Cortex of kidney (tissue), 1 donor: ENCODE measurements around the gene CXCL1.
"Not testable (repeated sequence)": the region's sequence is repeated elsewhere in the genome, so short reads cannot be mapped to it uniquely, and the experiment has no call there.

Experiments used
- DNase-seq: peaks from one replicate; lab custom pipeline; 2025; lab: John Stamatoyannopoulos, UW

CXCL1 gene

GRCh38 chr4:73875401-73875800, 6.2 kb downstream of the CXCL1 start:
- DNase-seq = no peak

GRCh38 chr4:73883306-73883705, 14.1 kb downstream of the CXCL1 start:
- DNase-seq = no peak

- no peak for DNase-seq
Measured at GRCh38 chr4:73885574-73886267, 16.5 kb downstream of the CXCL1 start.

GRCh38 chr4:73891326-73891725, 22.1 kb downstream of the CXCL1 start:
- DNase-seq = no peak

GRCh38 chr4:73891739-73892405, 22.7 kb downstream of the CXCL1 start:
- no peak for DNase-seq

GRCh38 chr4:73892966-73893365, 23.8 kb downstream of the CXCL1 start:
- DNase-seq = no peak

- no peak for DNase-seq
Measured at GRCh38 chr4:73894001-73894400, 24.8 kb downstream of the CXCL1 start.

- no peak for DNase-seq
Measured at GRCh38 chr4:73895201-73896175, 26.3 kb downstream of the CXCL1 start.

GRCh38 chr4:73896416-73896815, 27.2 kb downstream of the CXCL1 start:
- no peak for DNase-seq

GRCh38 chr4:73897380-73898136, 28.4 kb downstream of the CXCL1 start:
- no peak for DNase-seq

GRCh38 chr4:73899338-73899737, 30.1 kb downstream of the CXCL1 start:
- DNase-seq = not testable (repeated sequence)

- DNase-seq = no peak
Measured at GRCh38 chr4:73901031-73901430, 31.8 kb downstream of the CXCL1 start.

- DNase-seq = no peak
Measured at GRCh38 chr4:73902038-73902637, 32.9 kb downstream of the CXCL1 start.

GRCh38 chr4:73902817-73903547, 33.8 kb downstream of the CXCL1 start:
- DNase-seq = no peak

GRCh38 chr4:73904491-73904890, 35.3 kb downstream of the CXCL1 start:
- no peak for DNase-seq

GRCh38 chr4:73908965-73909364, 39.8 kb downstream of the CXCL1 start:
- no peak for DNase-seq

GRCh38 chr4:73911746-73912145, 42.6 kb downstream of the CXCL1 start:
- no peak for DNase-seq

GRCh38 chr4:73912191-73912590, 43.0 kb downstream of the CXCL1 start:
- DNase-seq = no peak

- no peak for DNase-seq
Measured at GRCh38 chr4:73914071-73914470, 44.9 kb downstream of the CXCL1 start.

GRCh38 chr4:73916172-73916925, 47.2 kb downstream of the CXCL1 start:
- no peak for DNase-seq
